HepG2 (cell line): ENCODE results near the gene DNMBP. TPM values are rescaled to one million over a fixed set of nuclear protein-coding genes. Genes with fewer than 3 reads are reported as not detected.

Experiments used
- ATAC-seq: fragments of 200-7000 bp; cut with Tn5 transposase; 3 replicates; pipeline ENCODE4 v1.9.1; 2020; ENCODE audit warnings: mild to moderate bottlenecking, moderate library complexity
- BruUV-seq: library from RNA; stranded (reverse); fragments of 400-500 nt; replicated peaks from 2 replicates; lab custom pipeline; 2021; lab: Mats Ljungman, UMichigan
- CTCF ChIA-PET: fragments of 300-600 bp; formaldehyde crosslinking; extraction: SDS; loops from one replicate; lab custom pipeline; 2021; ENCODE audit warnings: low total read pairs, inconsistent platforms, low intra/inter-chr PET ratio; lab: Yijun Ruan, JAX
- POLR2A ChIA-PET: fragments of 350-600 bp; sonication (Branson Sonifier 250); formaldehyde crosslinking; loops from one replicate; lab custom pipeline; 2020; ENCODE audit warnings: antibody characterized with exemption, inconsistent platforms; lab: Yijun Ruan, JAX
- DNase-seq: peaks from one replicate; pipeline ENCODE4 v3.0.0-alpha.2; 2015; ENCODE audit warnings: low spot score
- FAIRE-seq: peaks from 3 replicates; lab custom pipeline; 2011; peaks lifted over from hg19 to GRCh38; lab: Jason Lieb, UNC
- H2AFZ ChIP-seq: one replicate; pipeline ENCODE4 v1.6.1; 2011; ENCODE audit warnings: low read length, inconsistent platforms
- H3K27ac ChIP-seq: fragments of 300-600 bp; 3 replicates; pipeline ENCODE4 v1.8.0; 2011; ENCODE audit warnings: mixed run types, mild to moderate bottlenecking, mixed read lengths, low read length, inconsistent platforms; ENCODE audit not compliant: insufficient read depth; ENCODE audit errors: extremely low read length
- H3K27me3 ChIP-seq, 2 experiments: fragments of 200-600 bp in 1 of 2; 2 replicates in 1 of 2; 3 replicates in 1 of 2; pipeline versions ENCODE4 v1.6.0 to v1.8.0; 2011; ENCODE audit warnings: low read length in 2 of 2, mild to moderate bottlenecking in 2 of 2, moderate library complexity in 2 of 2, inconsistent platforms in 1 of 2; ENCODE audit not compliant: insufficient read depth in 2 of 2, control insufficient read depth in 1 of 2
- H3K36me3 ChIP-seq, 2 experiments: fragments of 200-600 bp in 1 of 2; replicated peaks in 1 of 2; 2 replicates in 1 of 2; 3 replicates in 1 of 2; pipeline versions ENCODE4 v1.5.1 to v1.8.0; 2011; ENCODE audit warnings: low read length in 2 of 2, inconsistent platforms in 1 of 2; ENCODE audit not compliant: insufficient read depth in 2 of 2, control insufficient read depth in 1 of 2
- H3K4me1 ChIP-seq: 2 replicates; pipeline ENCODE4 v1.5.1; 2012; ENCODE audit warnings: low read length, inconsistent platforms; ENCODE audit not compliant: insufficient read depth
- H3K4me2 ChIP-seq: 2 replicates; pipeline ENCODE4 v1.6.0; 2011; ENCODE audit warnings: low read depth, low read length, inconsistent platforms
- H3K4me3 ChIP-seq, 3 experiments: fragments of 200-600 bp in 1 of 3; sonication (generic), shearing (Covaris generic) in 1 of 3; replicated peaks in 1 of 3; 2 replicates each; pipeline ENCODE4 v1.5.1; 2011 to 2016; ENCODE audit warnings: low read length in 3 of 3, inconsistent platforms in 2 of 3, low read depth in 2 of 3, mild to moderate bottlenecking in 2 of 3, control low read depth in 1 of 3, mixed read lengths in 1 of 3; ENCODE audit not compliant: insufficient read depth in 1 of 3
- H3K79me2 ChIP-seq: one replicate; pipeline ENCODE4 v1.6.1; 2011; ENCODE audit warnings: low read length, inconsistent platforms; ENCODE audit not compliant: insufficient read depth
- H3K9ac ChIP-seq: 2 replicates; pipeline ENCODE4 v1.6.0; 2011; ENCODE audit warnings: mild to moderate bottlenecking, low read depth, low read length, inconsistent platforms; ENCODE audit not compliant: insufficient read depth
- H3K9me3 ChIP-seq: 2 replicates; pipeline ENCODE4 v1.5.1; 2012; ENCODE audit warnings: mild to moderate bottlenecking, low read length
- H4K20me1 ChIP-seq: 2 replicates; pipeline ENCODE4 v1.6.0; 2011; ENCODE audit warnings: inconsistent platforms, mild to moderate bottlenecking, low read length, moderate library complexity; ENCODE audit not compliant: insufficient read depth
- EHMT2 ChIP-seq: fragments of 200-600 bp; sonication (generic); IDR thresholded peaks from 2 replicates; pipeline ENCODE4 v1.7.0; 2017; ENCODE audit warnings: antibody characterized with exemption, low read depth, low read length, borderline replicate concordance
- ERF ChIP-seq: IDR thresholded peaks from 2 replicates; pipeline ENCODE4 v1.6.1; 2018; ENCODE audit warnings: missing biosample characterization, missing genetic modification reagents
- FOXA1 ChIP-seq, 2 experiments: fragments of 450-650 bp in 1 of 2; sonication (generic) in 1 of 2; formaldehyde crosslinking in 1 of 2; IDR thresholded peaks; 2 replicates each; pipeline versions ENCODE4 v1.4.0 to v1.6.1; 2016 to 2020; ENCODE audit warnings: missing genetic modification reagents in 1 of 2
- JDP2 ChIP-seq: sonication (generic); formaldehyde crosslinking; IDR thresholded peaks from 2 replicates; pipeline ENCODE4 v1.8.1; 2022; ENCODE audit warnings: missing genetic modification reagents, borderline replicate concordance
- KLF13 ChIP-seq: sonication (generic); formaldehyde crosslinking; IDR thresholded peaks from 2 replicates; pipeline ENCODE4 v1.4.0; 2020; ENCODE audit warnings: mild to moderate bottlenecking, missing genetic modification reagents
- MAFG ChIP-seq: sonication (generic); formaldehyde crosslinking; IDR thresholded peaks from 2 replicates; pipeline ENCODE4 v1.5.1; 2020; ENCODE audit warnings: mild to moderate bottlenecking, missing genetic modification reagents
- MAFK ChIP-seq, 2 experiments: IDR thresholded peaks in 1 of 2; conservative IDR thresholded peaks in 1 of 2; 2 replicates each; pipeline ENCODE4 v1.6.1; 2011; ENCODE audit warnings: improper control_type of control experiment in 2 of 2, low read length in 2 of 2
- NKX3-1 ChIP-seq: sonication (generic); formaldehyde crosslinking; IDR thresholded peaks from 2 replicates; pipeline ENCODE4 v1.5.0; 2020; ENCODE audit warnings: missing genetic modification reagents
- NR3C1 ChIP-seq: sonication (generic); formaldehyde crosslinking; IDR thresholded peaks from 2 replicates; pipeline ENCODE4 v1.4.0; 2020; ENCODE audit warnings: missing genetic modification reagents
- NRL ChIP-seq: sonication (generic); formaldehyde crosslinking; IDR thresholded peaks from 2 replicates; pipeline ENCODE4 v1.5.0; 2020; ENCODE audit warnings: missing genetic modification reagents, mild to moderate bottlenecking, moderate library complexity, borderline replicate concordance
- SOX6 ChIP-seq, 2 experiments: fragments of 450-650 bp in 1 of 2; sonication (generic) in 1 of 2; formaldehyde crosslinking in 1 of 2; IDR thresholded peaks; 2 replicates each; pipeline versions ENCODE4 v1.4.0 to v1.6.1; 2017 to 2020; ENCODE audit warnings: antibody characterized with exemption in 1 of 2, mild to moderate bottlenecking in 1 of 2, missing genetic modification reagents in 1 of 2
- ZNF253 ChIP-seq: sonication (generic); formaldehyde crosslinking; IDR thresholded peaks from 2 replicates; pipeline ENCODE4 v1.8.0; 2022; ENCODE audit warnings: mild to moderate bottlenecking, missing genetic modification reagents, borderline replicate concordance
- ZNF329 ChIP-seq: sonication (generic); formaldehyde crosslinking; IDR thresholded peaks from 2 replicates; pipeline ENCODE4 v1.9.0; 2021; ENCODE audit warnings: low read depth, mild to moderate bottlenecking, missing genetic modification reagents
- ZNF430 ChIP-seq: sonication (generic); formaldehyde crosslinking; IDR thresholded peaks from 2 replicates; pipeline ENCODE4 v1.9.0; 2021; ENCODE audit warnings: mild to moderate bottlenecking, missing genetic modification reagents
- WGBS: methylation state at CpG from one replicate; pipeline ENCODE4 v1.1.6; 2017; ENCODE audit warnings: low lambda C conversion rate; 5-methylcytosine and 5-hydroxymethylcytosine counted together
- in situ Hi-C: cut with HindIII; loops from 2 replicates; pipeline ENCODE4 v1.10.0; 2017; ENCODE audit warnings: low pct_unique_long_range_greater_than_20kb; ENCODE audit not compliant: extremely low pct_ligation_motif_present
- intact Hi-C: fragments of 100-400 bp; cut with micrococcal nuclease; formaldehyde crosslinking; loops from one replicate; pipeline ENCODE4 v1.10.0; 2022; ENCODE audit not compliant: unreplicated experiment
- polyA plus RNA-seq, 8 experiments: library from polyadenylated mRNA; depleted of rRNA in 3 of 8; stranded (reverse) in 7 of 8; unstranded in 1 of 8; fragments of >200 nt; fragmentation: Illumina TruSeq in 4 of 8; extraction: Trizol in 4 of 8; gene quantifications; 2 replicates each; pipeline versions ENCODE4 v1.2.1 to v1.2.3, GENCODE V29; 2011 to 2016; ENCODE audit warnings: low read depth in 4 of 8, missing spikeins in 1 of 8, mixed read lengths in 1 of 8; ENCODE audit not compliant: insufficient read depth in 1 of 8
- total RNA-seq, 5 experiments: library from RNA; depleted of rRNA; stranded (reverse); fragments of >200 nt; fragmentation: Illumina TruSeq; extraction: Trizol; gene quantifications; 2 replicates each; pipeline ENCODE4 v1.2.3, GENCODE V29; 2016; ENCODE audit warnings: low read depth in 1 of 5
- TF ChIP-seq, protein P1 (sequence below): IDR thresholded peaks from 2 replicates; pipeline ENCODE4 v1.6.1; 2018; ENCODE audit warnings: missing genetic modification reagents, mild to moderate bottlenecking, missing compliant biosample characterization
- TF ChIP-seq, protein P2 (sequence below): sonication (generic); formaldehyde crosslinking; conservative IDR thresholded peaks from 2 replicates; pipeline ENCODE4 v1.8.1; 2023; ENCODE audit warnings: missing genetic modification reagents

The DNMBP gene
- total and polyA plus RNA-seq, 2 of the 13 experiments (the other 11 are each of a cell fraction or from before 2014, with no cell fraction given) = 3.6 to 6.3 TPM

DNA sequence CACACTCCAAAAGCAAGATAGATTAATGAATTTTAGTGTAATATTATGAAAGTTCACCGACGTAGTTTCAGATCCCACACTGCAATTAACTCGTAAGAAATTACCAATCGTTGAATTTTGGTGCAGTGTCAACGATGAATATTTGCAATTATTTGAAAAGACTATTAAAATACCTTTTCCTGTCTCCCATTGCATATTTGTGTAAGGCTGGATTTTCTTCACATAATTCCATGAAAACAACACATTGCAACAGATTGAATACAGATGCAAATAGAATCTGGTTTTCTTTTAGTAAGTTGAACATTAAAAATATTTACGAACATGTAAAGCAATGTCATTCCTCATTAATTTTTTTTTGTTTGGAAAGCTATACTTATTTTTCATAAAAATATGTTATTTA is 50.9 kb downstream of the DNMBP start:
- H3K4me1 ChIP-seq = no peaks in the 10 kb centered on the region
- CTCF ChIA-PET = no interaction called here
- POLR2A ChIA-PET = no interaction called here
- no peak for TF ChIP-seq SOX6 (IDR thresholded peaks at IDR 0.05)
- TF ChIP-seq SOX6 (CRISPR knock-in tag; IDR thresholded peaks at IDR 0.05) = no peak
- TF ChIP-seq MAFG (CRISPR knock-in tag) = no peak
- no peak for TF ChIP-seq FOXA1 (IDR thresholded peaks at IDR 0.05)
- no peak for TF ChIP-seq FOXA1 (CRISPR knock-in tag; IDR thresholded peaks at IDR 0.05)
- TF ChIP-seq, protein P1, sequence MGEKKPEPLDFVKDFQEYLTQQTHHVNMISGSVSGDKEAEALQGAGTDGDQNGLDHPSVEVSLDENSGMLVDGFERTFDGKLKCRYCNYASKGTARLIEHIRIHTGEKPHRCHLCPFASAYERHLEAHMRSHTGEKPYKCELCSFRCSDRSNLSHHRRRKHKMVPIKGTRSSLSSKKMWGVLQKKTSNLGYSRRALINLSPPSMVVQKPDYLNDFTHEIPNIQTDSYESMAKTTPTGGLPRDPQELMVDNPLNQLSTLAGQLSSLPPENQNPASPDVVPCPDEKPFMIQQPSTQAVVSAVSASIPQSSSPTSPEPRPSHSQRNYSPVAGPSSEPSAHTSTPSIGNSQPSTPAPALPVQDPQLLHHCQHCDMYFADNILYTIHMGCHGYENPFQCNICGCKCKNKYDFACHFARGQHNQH (CRISPR knock-in tag) = no peak
- no peak for TF ChIP-seq ERF
- TF ChIP-seq ZNF329 (CRISPR knock-in tag) = no peak
- no peak for TF ChIP-seq EHMT2
- TF ChIP-seq KLF13 (CRISPR knock-in tag) = no peak
- no peaks in the 10 kb centered on the region for H3K9me3 ChIP-seq
- intact Hi-C loops (no loop called here), in situ Hi-C loops (no loop called here)
- H4K20me1 ChIP-seq = no peaks in the 10 kb centered on the region
- FAIRE-seq (no peak), DNase-seq (no peak), ATAC-seq (no peak)
- H3K4me2 ChIP-seq = no peak overlapping the region
- no TSS peak for BruUV-seq
- no peak overlapping the region for H3K9ac ChIP-seq
- H3K79me2 ChIP-seq = no peaks in the 10 kb centered on the region
- H2AFZ ChIP-seq = no peak overlapping the region
- no peaks in the 10 kb centered on the region for H3K27me3 ChIP-seq
- H3K4me3 ChIP-seq = no peak overlapping the region
- H3K36me3 ChIP-seq = peaks cover 3 to 14% of the 10 kb centered on the region in 2 experiments; a peak in 4 of 5 replicates
- 97% methylated on average over 6 of the region's 6 CpGs for WGBS
- no peak overlapping the region for H3K27ac ChIP-seq

DNA sequence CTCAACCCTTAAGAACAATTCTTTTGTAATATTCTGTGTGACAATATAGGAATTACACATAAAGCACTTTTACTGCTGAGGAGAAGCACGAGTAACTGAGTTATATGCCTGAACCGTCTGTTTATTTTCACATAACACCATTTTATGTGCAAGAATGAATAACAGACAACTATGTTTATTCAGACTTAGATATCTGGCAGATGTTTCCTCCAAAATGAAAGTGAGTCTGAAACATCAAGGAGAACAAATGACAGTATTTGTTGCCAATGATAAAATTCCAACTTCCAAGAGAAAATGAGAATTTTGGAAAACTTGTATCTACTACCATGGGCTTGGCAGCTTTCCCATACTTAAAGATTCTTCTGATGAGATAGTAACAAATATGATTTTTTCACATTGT is 51.4 kb downstream of the DNMBP start:
- no TSS peak for BruUV-seq
- no peak for FAIRE-seq

More for the DNA sequence above, 51.4 kb downstream of the DNMBP start:
- ATAC-seq = no peak
- Histone ChIP-seq H3K4me2 (no peak overlapping the region), H4K20me1 (no peaks in the 10 kb centered on the region), H3K4me3 (no peak overlapping the region), H3K4me1 (no peaks in the 10 kb centered on the region), H2AFZ (no peak overlapping the region), H3K27ac (no peak overlapping the region), H3K79me2 (no peaks in the 10 kb centered on the region), H3K9me3 (no peaks in the 10 kb centered on the region), H3K9ac (no peak overlapping the region), H3K27me3 (no peaks in the 10 kb centered on the region), H3K36me3 (peaks cover 3 to 14% of the 10 kb centered on the region in 2 experiments; a peak in 4 of 5 replicates)
- intact Hi-C loops (no loop called here), in situ Hi-C loops (no loop called here)
- CTCF ChIA-PET = no interaction called here
- no peak for DNase-seq
- POLR2A ChIA-PET = no interaction called here
- WGBS = 90% methylated on average over 2 of the region's 2 CpGs
- TF ChIP-seq NR3C1 (CRISPR knock-in tag) (no peak), NKX3-1 (CRISPR knock-in tag) (no peak), JDP2 (CRISPR knock-in tag) (no peak), MAFK (conservative IDR thresholded peaks at IDR 0.05 in 1 of 2, IDR thresholded peaks at IDR 0.05 in 1 of 2; ENCODE audit: low read length in 2 of 2) (no peak), NRL (CRISPR knock-in tag) (no peak), ZNF253 (CRISPR knock-in tag) (no peak), ZNF430 (no peak)
- TF ChIP-seq, protein P2, sequence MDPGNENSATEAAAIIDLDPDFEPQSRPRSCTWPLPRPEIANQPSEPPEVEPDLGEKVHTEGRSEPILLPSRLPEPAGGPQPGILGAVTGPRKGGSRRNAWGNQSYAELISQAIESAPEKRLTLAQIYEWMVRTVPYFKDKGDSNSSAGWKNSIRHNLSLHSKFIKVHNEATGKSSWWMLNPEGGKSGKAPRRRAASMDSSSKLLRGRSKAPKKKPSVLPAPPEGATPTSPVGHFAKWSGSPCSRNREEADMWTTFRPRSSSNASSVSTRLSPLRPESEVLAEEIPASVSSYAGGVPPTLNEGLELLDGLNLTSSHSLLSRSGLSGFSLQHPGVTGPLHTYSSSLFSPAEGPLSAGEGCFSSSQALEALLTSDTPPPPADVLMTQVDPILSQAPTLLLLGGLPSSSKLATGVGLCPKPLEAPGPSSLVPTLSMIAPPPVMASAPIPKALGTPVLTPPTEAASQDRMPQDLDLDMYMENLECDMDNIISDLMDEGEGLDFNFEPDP (CRISPR knock-in tag) = no peak
